Panc1 (cell line): ENCODE measurements around the gene IGSF3. TPM values are rescaled to one million over a fixed set of nuclear protein-coding genes. Genes with fewer than 3 reads are reported as not detected.
"Not testable (repeated sequence)": the region's sequence is repeated elsewhere in the genome, so short reads cannot be mapped to it uniquely, and the experiment has no call there.

Experiments used
- ATAC-seq: fragments of 200-7000 bp; cut with Tn5 transposase; 2 replicates; pipeline ENCODE4 v1.9.1; 2020; ENCODE audit warnings: mild to moderate bottlenecking, moderate library complexity
- BruUV-seq: library from RNA; stranded (reverse); fragments of 400-500 nt; replicated peaks from 2 replicates; lab custom pipeline; 2021; lab: Mats Ljungman, UMichigan
- CTCF ChIA-PET: fragments of 300-600 bp; sonication (Branson Sonifier 250); formaldehyde crosslinking; loops from one replicate; lab custom pipeline; 2022; ENCODE audit warnings: antibody characterized with exemption; lab: Charles Lee
- POLR2A ChIA-PET: fragments of 300-600 bp; sonication (Branson Sonifier 250); formaldehyde crosslinking; loops from one replicate; lab custom pipeline; 2022; ENCODE audit warnings: antibody characterized with exemption; lab: Charles Lee
- DNase-seq: peaks from one replicate; pipeline ENCODE4 v3.0.0-alpha.2; 2010; ENCODE audit warnings: low read depth, low spot score
- H3K27ac ChIP-seq: 2 replicates; pipeline ENCODE4 v1.5.1; 2011; ENCODE audit warnings: mild to moderate bottlenecking, low read length, inconsistent platforms
- H3K27me3 ChIP-seq: fragments of 200-500 bp; sonication (Bioruptor generic); 2 replicates; pipeline ENCODE4 v1.6.0; 2014; ENCODE audit warnings: low read length, inconsistent platforms; ENCODE audit not compliant: control insufficient read depth, insufficient read depth
- H3K36me3 ChIP-seq: fragments of 200-500 bp; sonication (Bioruptor generic); 2 replicates; pipeline ENCODE4 v1.5.1; 2014; ENCODE audit warnings: inconsistent platforms, mild to moderate bottlenecking, low read length, moderate library complexity; ENCODE audit not compliant: control insufficient read depth, insufficient read depth
- H3K4me1 ChIP-seq: 2 replicates; pipeline ENCODE4 v1.5.1; 2011; ENCODE audit warnings: inconsistent platforms, mild to moderate bottlenecking, low read length, moderate library complexity; ENCODE audit not compliant: control insufficient read depth, insufficient read depth
- H3K4me3 ChIP-seq, 2 experiments: 2 replicates each; pipeline ENCODE4 v1.5.1; 2011 to 2012; ENCODE audit warnings: low read depth in 2 of 2, low read length in 2 of 2, mild to moderate bottlenecking in 2 of 2, inconsistent platforms in 1 of 2, moderate library complexity in 1 of 2
- H3K9me3 ChIP-seq: fragments of 200-500 bp; sonication (Bioruptor generic); 2 replicates; pipeline ENCODE4 v1.5.1; 2014; ENCODE audit warnings: low read depth, mild to moderate bottlenecking, inconsistent platforms, low read length, moderate library complexity; ENCODE audit not compliant: control insufficient read depth, insufficient read depth
- POLR2AphosphoS5 ChIP-seq: IDR thresholded peaks from 2 replicates; pipeline ENCODE4 v1.6.1; 2012; ENCODE audit warnings: mild to moderate bottlenecking, low read depth, low read length, moderate library complexity
- SIN3A ChIP-seq: IDR thresholded peaks from 2 replicates; pipeline ENCODE4 v1.6.1; 2012; ENCODE audit warnings: low read depth, mild to moderate bottlenecking, low read length, moderate library complexity, borderline replicate concordance; ENCODE audit not compliant: insufficient read depth
- TCF7L2 ChIP-seq: IDR thresholded peaks from 2 replicates; pipeline ENCODE4 v1.6.1; 2011; ENCODE audit warnings: mild to moderate bottlenecking, low read depth, low read length, inconsistent platforms
- in situ Hi-C: cut with HindIII; loops from 2 replicates; pipeline ENCODE4 v1.10.0; 2016; ENCODE audit warnings: low sequenced_read_pairs, low pct_unique_long_range_greater_than_20kb
- intact Hi-C: fragments of 100-400 bp; cut with micrococcal nuclease; formaldehyde crosslinking; loops from one replicate; pipeline ENCODE4 v1.10.0; 2022; ENCODE audit not compliant: unreplicated experiment
- total RNA-seq: library from RNA; stranded (reverse); gene quantifications from one replicate; pipeline ENCODE4 v1.2.1, GENCODE V29; 2021; ENCODE audit not compliant: unreplicated experiment
- TF ChIP-seq, protein P1 (sequence below): fragments of 450-650 bp; IDR thresholded peaks from 2 replicates; pipeline ENCODE4 v1.5.1; 2017; ENCODE audit warnings: mild to moderate bottlenecking
- TF ChIP-seq, protein P2 (sequence below), 2 experiments: IDR thresholded peaks; 2 replicates each; pipeline ENCODE4 v1.6.1; 2011 to 2012; ENCODE audit warnings: low read depth in 2 of 2, control low read depth in 1 of 2, low read length in 1 of 2, mild to moderate bottlenecking in 1 of 2, moderate library complexity in 1 of 2; ENCODE audit not compliant: insufficient read depth in 1 of 2

The IGSF3 gene
- total RNA-seq, 1 experiment from 2014 or later, result 9.3 TPM

DNA sequence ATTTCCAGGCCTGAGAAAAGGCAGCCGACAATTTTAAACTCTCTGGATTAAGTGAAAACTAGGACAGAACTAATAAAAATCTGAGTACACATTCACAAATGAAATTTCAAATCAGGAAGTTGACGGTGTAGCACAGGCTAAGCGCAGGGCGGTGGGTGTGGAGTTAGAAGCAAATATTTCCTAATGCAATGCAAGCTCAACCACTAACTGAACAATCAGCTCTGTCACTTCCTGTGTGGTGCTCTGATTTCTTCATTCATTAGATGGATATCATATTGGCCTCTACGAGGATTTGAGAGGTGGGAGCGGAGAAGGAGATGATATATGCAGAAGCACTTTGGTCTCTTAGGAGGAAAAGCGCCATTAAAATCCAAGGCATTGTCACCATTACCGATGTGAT, 61.5 kb downstream of the IGSF3 start:
- ATAC-seq, H3K4me1 ChIP-seq, H3K9me3 ChIP-seq, POLR2A ChIA-PET, in situ Hi-C loops, DNase-seq, H3K27ac ChIP-seq, H3K27me3 ChIP-seq, CTCF ChIA-PET, H3K4me3 ChIP-seq, intact Hi-C loops, BruUV-seq, H3K36me3 ChIP-seq: not testable (repeated sequence)

DNA sequence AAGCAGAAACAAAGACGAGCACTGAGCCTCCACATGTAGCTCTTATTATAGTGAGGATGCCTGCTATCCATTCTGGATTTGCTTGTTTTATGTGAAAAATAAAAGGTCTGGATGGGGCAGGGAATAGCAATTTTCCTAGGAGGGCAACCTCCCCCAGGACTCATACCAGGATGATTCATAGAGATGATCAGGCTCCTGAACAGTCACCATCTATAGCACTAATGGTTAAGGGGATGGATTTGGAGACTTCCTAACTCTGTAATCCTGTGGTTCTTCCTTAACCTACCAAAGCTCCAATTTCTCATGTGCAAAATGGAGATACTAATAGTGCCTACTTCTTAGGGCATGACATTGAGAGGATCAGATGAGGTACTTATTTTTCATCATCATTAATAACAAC, 62.2 kb downstream of the IGSF3 start:
- no peak overlapping the region for H3K27ac ChIP-seq
- H3K4me1 ChIP-seq, result no peaks in the 10 kb centered on the region
- no peaks in the 10 kb centered on the region for H3K27me3 ChIP-seq
- no peaks in the 10 kb centered on the region for H3K9me3 ChIP-seq
- no peak for ATAC-seq
- no TSS peak for BruUV-seq
- TF ChIP-seq TCF7L2 (no peak), SIN3A (no peak), POLR2AphosphoS5 (no peak)
- TF ChIP-seq, protein P1, sequence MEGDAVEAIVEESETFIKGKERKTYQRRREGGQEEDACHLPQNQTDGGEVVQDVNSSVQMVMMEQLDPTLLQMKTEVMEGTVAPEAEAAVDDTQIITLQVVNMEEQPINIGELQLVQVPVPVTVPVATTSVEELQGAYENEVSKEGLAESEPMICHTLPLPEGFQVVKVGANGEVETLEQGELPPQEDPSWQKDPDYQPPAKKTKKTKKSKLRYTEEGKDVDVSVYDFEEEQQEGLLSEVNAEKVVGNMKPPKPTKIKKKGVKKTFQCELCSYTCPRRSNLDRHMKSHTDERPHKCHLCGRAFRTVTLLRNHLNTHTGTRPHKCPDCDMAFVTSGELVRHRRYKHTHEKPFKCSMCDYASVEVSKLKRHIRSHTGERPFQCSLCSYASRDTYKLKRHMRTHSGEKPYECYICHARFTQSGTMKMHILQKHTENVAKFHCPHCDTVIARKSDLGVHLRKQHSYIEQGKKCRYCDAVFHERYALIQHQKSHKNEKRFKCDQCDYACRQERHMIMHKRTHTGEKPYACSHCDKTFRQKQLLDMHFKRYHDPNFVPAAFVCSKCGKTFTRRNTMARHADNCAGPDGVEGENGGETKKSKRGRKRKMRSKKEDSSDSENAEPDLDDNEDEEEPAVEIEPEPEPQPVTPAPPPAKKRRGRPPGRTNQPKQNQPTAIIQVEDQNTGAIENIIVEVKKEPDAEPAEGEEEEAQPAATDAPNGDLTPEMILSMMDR, result no peak
- TF ChIP-seq, protein P2, sequence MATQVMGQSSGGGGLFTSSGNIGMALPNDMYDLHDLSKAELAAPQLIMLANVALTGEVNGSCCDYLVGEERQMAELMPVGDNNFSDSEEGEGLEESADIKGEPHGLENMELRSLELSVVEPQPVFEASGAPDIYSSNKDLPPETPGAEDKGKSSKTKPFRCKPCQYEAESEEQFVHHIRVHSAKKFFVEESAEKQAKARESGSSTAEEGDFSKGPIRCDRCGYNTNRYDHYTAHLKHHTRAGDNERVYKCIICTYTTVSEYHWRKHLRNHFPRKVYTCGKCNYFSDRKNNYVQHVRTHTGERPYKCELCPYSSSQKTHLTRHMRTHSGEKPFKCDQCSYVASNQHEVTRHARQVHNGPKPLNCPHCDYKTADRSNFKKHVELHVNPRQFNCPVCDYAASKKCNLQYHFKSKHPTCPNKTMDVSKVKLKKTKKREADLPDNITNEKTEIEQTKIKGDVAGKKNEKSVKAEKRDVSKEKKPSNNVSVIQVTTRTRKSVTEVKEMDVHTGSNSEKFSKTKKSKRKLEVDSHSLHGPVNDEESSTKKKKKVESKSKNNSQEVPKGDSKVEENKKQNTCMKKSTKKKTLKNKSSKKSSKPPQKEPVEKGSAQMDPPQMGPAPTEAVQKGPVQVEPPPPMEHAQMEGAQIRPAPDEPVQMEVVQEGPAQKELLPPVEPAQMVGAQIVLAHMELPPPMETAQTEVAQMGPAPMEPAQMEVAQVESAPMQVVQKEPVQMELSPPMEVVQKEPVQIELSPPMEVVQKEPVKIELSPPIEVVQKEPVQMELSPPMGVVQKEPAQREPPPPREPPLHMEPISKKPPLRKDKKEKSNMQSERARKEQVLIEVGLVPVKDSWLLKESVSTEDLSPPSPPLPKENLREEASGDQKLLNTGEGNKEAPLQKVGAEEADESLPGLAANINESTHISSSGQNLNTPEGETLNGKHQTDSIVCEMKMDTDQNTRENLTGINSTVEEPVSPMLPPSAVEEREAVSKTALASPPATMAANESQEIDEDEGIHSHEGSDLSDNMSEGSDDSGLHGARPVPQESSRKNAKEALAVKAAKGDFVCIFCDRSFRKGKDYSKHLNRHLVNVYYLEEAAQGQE (IDR thresholded peaks at IDR 0.05; ENCODE audit: insufficient read depth in 1 of 2, low read depth in 2 of 2, low read length in 1 of 2), result no peak
- no peaks in the 10 kb centered on the region for H3K36me3 ChIP-seq
- intact Hi-C loops, result no loop called here
- no peak for DNase-seq
- ChIA-PET POLR2A (no interaction called here), CTCF (no interaction called here)
- in situ Hi-C loops, result no loop called here
- no peak overlapping the region for H3K4me3 ChIP-seq

DNA sequence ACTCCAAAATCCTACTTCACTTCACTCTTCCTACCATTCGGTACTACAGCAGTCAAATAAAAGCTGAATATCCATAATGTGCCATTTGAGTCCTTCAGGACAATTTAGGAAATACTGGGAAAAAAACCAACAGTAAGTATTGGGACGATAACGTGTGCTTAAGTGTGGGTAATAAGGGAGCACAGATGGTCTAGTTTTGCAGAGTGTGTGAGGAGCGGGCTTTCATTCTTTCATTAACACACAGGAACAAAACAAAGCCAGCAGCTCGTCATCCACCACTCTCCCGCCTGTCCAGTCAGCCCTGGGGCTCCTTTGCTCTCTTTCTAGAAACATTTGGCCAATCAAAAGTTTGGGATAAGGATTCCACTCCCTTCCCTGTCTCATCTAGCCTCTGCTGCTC, 63.1 kb downstream of the IGSF3 start:
- H3K36me3 ChIP-seq, ATAC-seq, H3K27me3 ChIP-seq, H3K27ac ChIP-seq, CTCF ChIA-PET, POLR2A ChIA-PET, H3K9me3 ChIP-seq, DNase-seq, H3K4me3 ChIP-seq, BruUV-seq, in situ Hi-C loops, intact Hi-C loops, H3K4me1 ChIP-seq: not testable (repeated sequence)

DNA sequence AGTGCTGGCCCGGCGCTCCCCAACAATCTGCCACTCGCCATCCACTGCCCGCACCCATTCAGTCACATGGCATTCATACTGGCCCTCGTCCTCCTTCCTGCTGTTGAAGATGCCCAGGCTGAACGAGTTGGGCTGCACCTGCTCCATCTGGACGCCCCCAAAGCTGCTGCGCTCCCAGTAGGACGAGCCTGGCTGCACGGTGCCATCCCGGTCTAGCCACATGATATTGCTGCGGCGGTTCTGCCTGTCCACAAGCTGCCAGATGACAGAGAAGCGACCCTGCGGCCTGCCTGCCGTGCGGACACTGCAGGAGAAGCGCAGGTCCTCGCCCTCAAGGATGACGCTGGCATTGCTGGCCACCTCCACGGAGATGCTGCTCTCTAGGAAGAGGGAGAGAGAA, 63.9 kb downstream of the IGSF3 start:
- H3K27me3 ChIP-seq, BruUV-seq, CTCF ChIA-PET, H3K9me3 ChIP-seq, H3K4me1 ChIP-seq, H3K27ac ChIP-seq, H3K36me3 ChIP-seq, ATAC-seq, H3K4me3 ChIP-seq, in situ Hi-C loops, DNase-seq, intact Hi-C loops, POLR2A ChIA-PET: not testable (repeated sequence)

DNA sequence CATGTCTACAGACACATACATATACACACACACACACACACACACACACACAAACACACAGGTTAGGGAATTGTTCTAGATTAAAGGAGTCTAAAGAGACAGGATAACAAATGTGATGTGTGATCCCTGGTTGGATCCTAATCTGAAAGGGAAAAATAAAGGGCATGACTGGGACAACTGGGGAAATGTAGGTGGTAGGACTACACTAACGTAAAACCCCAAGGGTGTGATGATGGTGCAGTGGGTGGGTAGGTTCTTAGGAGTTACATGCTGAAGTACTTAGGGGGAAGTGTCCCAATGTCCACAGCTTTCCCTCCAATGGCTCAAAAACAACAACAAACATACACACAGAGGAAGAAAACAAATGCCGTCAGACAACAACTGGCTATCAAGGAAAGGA, 68.2 kb downstream of the IGSF3 start:
- ATAC-seq, H3K4me1 ChIP-seq, CTCF ChIA-PET, POLR2A ChIA-PET, intact Hi-C loops, H3K36me3 ChIP-seq, H3K27me3 ChIP-seq, H3K27ac ChIP-seq, in situ Hi-C loops, H3K4me3 ChIP-seq, BruUV-seq, H3K9me3 ChIP-seq, DNase-seq: not testable (repeated sequence)
